ENCODE measurements around the gene HES7.
"Not testable (repeated sequence)": the region's sequence is repeated elsewhere in the genome, so short reads cannot be mapped to it uniquely, and the experiment has no call there.

The HES7 gene

DNA sequence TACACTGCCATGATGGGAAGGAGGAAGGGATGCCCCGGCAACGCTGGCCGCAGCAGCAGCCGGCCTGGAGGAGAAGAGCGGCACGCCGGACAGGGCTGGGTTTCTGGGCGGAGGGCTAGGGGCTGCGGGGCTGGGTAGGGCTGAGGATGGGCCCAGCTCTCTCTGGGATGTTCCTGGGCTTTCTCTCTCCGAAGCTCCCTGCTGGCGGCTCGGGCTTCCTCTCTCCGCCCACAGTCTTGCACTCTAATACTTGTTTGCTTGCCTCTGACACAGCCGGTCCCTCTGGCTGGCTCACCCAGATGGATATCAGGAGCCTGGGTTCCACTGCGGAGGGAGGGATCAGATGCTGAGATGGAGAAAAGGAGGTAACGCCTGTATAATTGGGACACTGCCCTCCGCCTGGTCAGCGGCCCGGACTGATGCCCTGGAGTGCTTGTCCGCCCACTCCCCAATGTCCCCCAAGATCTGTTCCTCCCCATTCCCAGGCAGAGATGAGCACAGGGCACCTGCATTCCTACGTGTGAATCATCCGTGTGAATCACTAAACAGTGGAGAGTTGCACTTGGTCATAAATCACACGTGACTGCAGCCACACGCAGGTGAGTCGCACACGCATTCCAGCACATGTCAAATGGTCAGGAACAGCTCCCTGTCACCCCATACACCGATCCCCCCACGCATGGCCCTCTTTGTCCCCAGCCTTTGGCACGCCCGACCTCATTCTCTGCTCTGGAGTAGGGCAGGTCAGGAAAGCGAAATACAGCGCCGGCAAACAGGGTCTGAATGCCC lies 5.7 kb downstream of the HES7 start, which contains the start of gene ALOXE3:
Gene ALOXE3, minus strand, starts transcription at position 535 of the 789 bp plus-strand sequence. Its CDS starts 524 bp downstream, at position 11.
- H3K4me3 Mint-ChIP-seq: peak within 1 kb of the TSS; percentile 90 to 98
- peaks cover 45 to 49% of the 10 kb centered on the region in 2 donors for H3K4me1 Mint-ChIP-seq

GRCh38 chr17:8117367-8117979 lies 6.4 kb downstream of the HES7 start:
- Mint-ChIP-seq H3K27ac (no peak overlapping the region), H3K36me3 (peaks cover 5 to 20% of the 10 kb centered on the region in 2 donors), H3K27me3 (peaks cover 57 to 77% of the 10 kb centered on the region in 2 donors), H3K9me3 (no peaks in the 10 kb centered on the region), H3K4me3 (peak overlapping the region; percentile 90 to 98), H3K4me1 (peaks cover 40 to 42% of the 10 kb centered on the region in 2 donors)
- DNase-seq (no peak), ATAC-seq (replicated peaks) (no peak)

More for the DNA sequence above, 5.7 kb downstream of the HES7 start, which contains the start of gene ALOXE3:
- Mint-ChIP-seq H3K27ac (peak within 1 kb of the TSS; percentile 100), H3K36me3 (peaks cover 5 to 20% of the 10 kb centered on the region in 2 donors), H3K27me3 (peaks cover 55 to 77% of the 10 kb centered on the region in 2 donors), H3K9me3 (no peaks in the 10 kb centered on the region)
- peak; percentile 1 to 6 for ATAC-seq (replicated peaks)
- DNase-seq: no peak

DNA sequence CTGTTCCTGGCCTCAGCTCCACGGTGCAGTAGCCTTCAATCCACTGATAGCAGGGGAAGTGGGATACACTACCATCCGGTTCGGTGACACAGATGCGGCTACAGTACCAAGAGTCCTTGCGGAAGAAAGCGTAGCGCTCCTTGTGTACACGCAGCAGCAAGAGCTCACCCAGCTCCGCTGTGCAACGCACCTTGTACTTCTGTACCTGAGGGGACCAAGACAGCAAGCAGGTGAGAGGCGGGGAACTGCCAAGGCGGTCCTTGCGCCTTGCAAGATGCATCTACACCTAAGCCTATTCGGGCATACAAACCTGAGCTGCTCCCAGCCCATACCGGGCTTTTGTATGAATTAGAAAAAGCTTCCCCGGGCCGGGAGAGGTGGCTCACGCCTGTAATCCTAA lies 7.1 kb downstream of the HES7 start:
- Mint-ChIP-seq H3K36me3 (peaks cover 5 to 20% of the 10 kb centered on the region in 2 donors), H3K4me3 (no peak overlapping the region), H3K4me1 (peaks cover 37 to 39% of the 10 kb centered on the region in 2 donors), H3K9me3 (no peaks in the 10 kb centered on the region), H3K27me3 (peaks cover 61 to 82% of the 10 kb centered on the region in 2 donors), H3K27ac (no peak overlapping the region)
- DNase-seq (no peak), ATAC-seq (replicated peaks) (no peak)

GRCh38 chr17:8110907-8111306 lies 13.0 kb downstream of the HES7 start:
- no peak for DNase-seq
- Mint-ChIP-seq H3K4me1 (peaks cover 0 to 11% of the 10 kb centered on the region in 2 donors), H3K9me3 (no peaks in the 10 kb centered on the region), H3K36me3 (no peaks in the 10 kb centered on the region), H3K27ac (peak overlapping the region; percentile 51), H3K27me3 (peaks cover 57 to 91% of the 10 kb centered on the region in 2 donors), H3K4me3 (peak overlapping the region; percentile 26 to 41)
- no peak for ATAC-seq (replicated peaks)

DNA sequence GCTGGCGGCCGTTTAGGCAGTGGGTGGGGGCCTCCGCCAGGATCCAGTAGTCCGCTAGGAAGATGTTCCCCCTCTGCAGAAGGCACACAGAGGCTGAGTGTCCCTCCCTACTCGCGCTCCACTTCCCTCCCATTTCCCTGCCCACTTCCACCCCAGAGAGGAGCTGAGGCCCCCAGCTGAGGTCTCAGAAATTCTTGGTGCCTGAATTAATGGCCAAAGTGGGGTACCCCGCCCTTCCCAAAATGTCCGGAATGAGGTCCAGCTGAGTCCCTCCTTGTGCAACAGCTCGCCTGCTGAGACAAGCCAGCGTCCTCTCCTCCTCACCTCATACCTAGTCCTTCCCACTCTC lies 13.5 kb downstream of the HES7 start:
- ATAC-seq (replicated peaks): no peak
- Mint-ChIP-seq H3K9me3 (no peaks in the 10 kb centered on the region), H3K4me1 (peaks cover 0 to 11% of the 10 kb centered on the region in 2 donors), H3K27ac (no peak overlapping the region), H3K27me3 (peaks cover 52 to 89% of the 10 kb centered on the region in 2 donors), H3K36me3 (no peaks in the 10 kb centered on the region), H3K4me3 (peak overlapping the region in 1 of 2 donors; percentile 41)
- DNase-seq: no peak

GRCh38 chr17:8109661-8110455 lies 14.0 kb downstream of the HES7 start:
- no peaks in the 10 kb centered on the region for H3K36me3 Mint-ChIP-seq
- DNase-seq (peak; percentile 60), ATAC-seq (replicated peaks) (peak; percentile 98)
- H3K27ac Mint-ChIP-seq: no peak overlapping the region
- H3K9me3 Mint-ChIP-seq: no peaks in the 10 kb centered on the region
- peaks cover 0 to 11% of the 10 kb centered on the region in 2 donors for H3K4me1 Mint-ChIP-seq
- peak overlapping the region; percentile 44 to 67 for H3K4me3 Mint-ChIP-seq
- H3K27me3 Mint-ChIP-seq: peaks cover 46 to 83% of the 10 kb centered on the region in 2 donors

- DNase-seq (no peak), ATAC-seq (replicated peaks) (no peak)
- H3K27ac Mint-ChIP-seq: no peak overlapping the region
- no peaks in the 10 kb centered on the region for H3K36me3 Mint-ChIP-seq
- peaks cover 39 to 78% of the 10 kb centered on the region in 2 donors for H3K27me3 Mint-ChIP-seq
- H3K4me1 Mint-ChIP-seq: peaks cover 0 to 11% of the 10 kb centered on the region in 2 donors
- no peak overlapping the region for H3K4me3 Mint-ChIP-seq
- no peaks in the 10 kb centered on the region for H3K9me3 Mint-ChIP-seq
Measured at GRCh38 chr17:8108972-8109660, 14.8 kb downstream of the HES7 start.

DNA sequence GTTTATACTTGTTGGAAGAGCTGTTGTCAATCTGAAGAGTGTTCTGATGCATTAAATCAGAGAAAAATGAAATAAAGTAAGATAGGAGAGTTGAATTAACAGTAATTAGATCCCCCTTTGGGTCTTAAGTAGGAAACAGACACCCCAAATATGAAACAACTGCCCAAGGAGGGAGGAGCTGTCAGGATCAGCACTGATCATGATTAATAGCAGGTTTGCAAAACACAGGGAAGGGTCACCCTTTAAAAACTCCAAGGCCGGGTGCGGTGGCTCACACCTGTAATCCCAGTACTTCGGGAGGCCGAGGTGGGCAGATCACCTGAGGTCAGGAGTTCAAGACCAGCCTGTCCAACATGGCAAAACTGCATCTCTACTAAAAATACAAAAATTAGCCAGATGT lies 16.9 kb downstream of the HES7 start:
- not testable (repeated sequence) for H3K9me3 Mint-ChIP-seq; H3K4me3 Mint-ChIP-seq; H3K36me3 Mint-ChIP-seq; H3K27ac Mint-ChIP-seq; H3K4me1 Mint-ChIP-seq; DNase-seq; ATAC-seq (replicated peaks)
- peaks cover 24 to 60% of the 10 kb centered on the region in 2 donors for H3K27me3 Mint-ChIP-seq

- Mint-ChIP-seq H3K4me3 (no peak overlapping the region), H3K36me3 (no peaks in the 10 kb centered on the region), H3K4me1 (peaks cover 0 to 6% of the 10 kb centered on the region in 2 donors), H3K9me3 (no peaks in the 10 kb centered on the region), H3K27me3 (peaks cover 16 to 50% of the 10 kb centered on the region in 2 donors), H3K27ac (no peak overlapping the region)
- DNase-seq: no peak
- ATAC-seq (replicated peaks): no peak
Measured at GRCh38 chr17:8105957-8106398, 17.9 kb downstream of the HES7 start.

- H3K27ac Mint-ChIP-seq: no peak overlapping the region
- H3K4me1 Mint-ChIP-seq: no peaks in the 10 kb centered on the region
- H3K9me3 Mint-ChIP-seq: no peaks in the 10 kb centered on the region
- H3K4me3 Mint-ChIP-seq: no peak overlapping the region
- peaks cover 9 to 41% of the 10 kb centered on the region in 2 donors for H3K27me3 Mint-ChIP-seq
- no peak for DNase-seq
- no peak for ATAC-seq (replicated peaks)
- no peaks in the 10 kb centered on the region for H3K36me3 Mint-ChIP-seq
Measured at GRCh38 chr17:8104911-8105310, 19.0 kb downstream of the HES7 start.

DNA sequence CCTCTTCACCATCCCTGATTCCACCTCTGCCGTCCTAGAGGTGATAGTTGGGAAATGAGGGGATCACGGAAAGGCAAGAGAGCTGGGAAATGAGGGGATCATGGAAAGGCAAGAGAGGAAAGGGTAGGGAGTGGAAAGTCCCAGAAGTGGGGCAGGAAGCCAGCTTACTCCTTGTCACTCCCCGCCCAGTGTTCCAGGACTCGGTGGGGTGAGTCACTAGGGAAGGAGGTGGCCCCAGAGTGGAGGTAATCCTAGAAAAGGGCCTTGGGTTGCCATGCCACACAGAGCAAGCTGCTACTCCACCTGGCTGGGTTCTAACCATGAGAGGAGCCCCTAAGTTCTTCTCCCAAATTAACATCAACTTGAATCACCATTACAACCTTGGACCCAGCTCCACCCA lies 20.4 kb downstream of the HES7 start:
- ATAC-seq (replicated peaks) (no peak), DNase-seq (no peak)
- H3K4me3 Mint-ChIP-seq: no peak overlapping the region
- no peaks in the 10 kb centered on the region for H3K9me3 Mint-ChIP-seq
- no peaks in the 10 kb centered on the region for H3K4me1 Mint-ChIP-seq
- no peak overlapping the region for H3K27ac Mint-ChIP-seq
- no peaks in the 10 kb centered on the region for H3K36me3 Mint-ChIP-seq
- H3K27me3 Mint-ChIP-seq: peaks cover 3 to 28% of the 10 kb centered on the region in 2 donors

DNA sequence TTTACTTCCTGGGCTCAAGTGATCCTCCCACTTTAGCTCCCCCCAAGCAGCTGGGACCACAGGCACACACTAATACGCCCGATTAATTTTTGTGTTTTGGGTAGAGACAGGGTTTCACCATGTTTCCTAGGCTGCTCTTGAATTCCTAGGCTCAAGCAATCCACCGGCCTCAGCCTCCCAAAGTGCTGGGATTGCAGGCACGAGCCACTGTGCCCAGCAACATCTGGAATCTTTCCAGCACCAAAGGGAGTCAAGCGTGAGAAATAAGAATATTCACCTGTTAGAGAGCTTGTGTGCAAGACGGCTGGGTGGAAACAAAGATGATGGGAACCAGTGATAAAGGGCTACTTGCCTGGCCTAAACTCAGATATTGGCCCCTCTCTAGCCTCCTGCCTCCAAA lies 22.2 kb downstream of the HES7 start:
- H3K27ac Mint-ChIP-seq: no peak overlapping the region
- no peak for ATAC-seq (replicated peaks)

GRCh38 chr17:8100763-8101162 lies 23.1 kb downstream of the HES7 start:
- H3K27me3 Mint-ChIP-seq: peaks cover 8 to 24% of the 10 kb centered on the region in 2 donors
- DNase-seq: no peak
- H3K36me3 Mint-ChIP-seq: no peaks in the 10 kb centered on the region
- H3K4me3 Mint-ChIP-seq: no peak overlapping the region
- H3K4me1 Mint-ChIP-seq: no peaks in the 10 kb centered on the region
- no peak for ATAC-seq (replicated peaks)
- no peak overlapping the region for H3K27ac Mint-ChIP-seq
- H3K9me3 Mint-ChIP-seq: no peaks in the 10 kb centered on the region

More for the DNA sequence above, 22.2 kb downstream of the HES7 start:
- H3K9me3 Mint-ChIP-seq: no peaks in the 10 kb centered on the region
- no peaks in the 10 kb centered on the region for H3K36me3 Mint-ChIP-seq
- H3K4me3 Mint-ChIP-seq: no peak overlapping the region
- H3K27me3 Mint-ChIP-seq: peaks cover 3 to 22% of the 10 kb centered on the region in 2 donors
- DNase-seq: no peak
- no peaks in the 10 kb centered on the region for H3K4me1 Mint-ChIP-seq

DNA sequence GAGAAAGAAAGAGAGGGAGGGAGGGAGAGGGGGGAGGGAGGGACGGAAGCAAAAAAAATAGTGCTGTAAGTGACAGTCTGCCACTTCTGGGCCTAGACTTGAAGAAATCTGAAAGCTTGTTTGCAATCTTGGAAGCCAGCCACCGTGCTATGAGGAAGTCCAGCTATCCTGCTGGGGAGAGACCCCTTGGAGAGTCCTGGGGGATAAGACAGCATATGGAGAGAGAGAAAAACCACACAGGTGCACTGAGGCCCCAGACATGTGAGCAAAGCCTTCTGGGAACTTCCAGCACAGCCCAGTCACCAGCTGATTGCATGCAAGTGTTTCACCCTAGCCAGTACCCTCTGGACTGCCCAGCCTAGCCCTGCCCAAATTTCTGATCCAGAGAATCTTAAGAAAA lies 23.8 kb downstream of the HES7 start:
- no peaks in the 10 kb centered on the region for H3K36me3 Mint-ChIP-seq
- no peak overlapping the region for H3K4me3 Mint-ChIP-seq

More for the DNA sequence above, 23.8 kb downstream of the HES7 start:
- DNase-seq (no peak), ATAC-seq (replicated peaks) (no peak)
- Mint-ChIP-seq H3K27ac (no peak overlapping the region), H3K27me3 (peaks cover 12 to 30% of the 10 kb centered on the region in 2 donors), H3K9me3 (no peaks in the 10 kb centered on the region), H3K4me1 (no peaks in the 10 kb centered on the region)
